Ovary (tissue), 3 donors: ENCODE data around the gene GNAT2.

Experiments used
- CTCF ChIP-seq, 3 donors: fragments of 450-650 bp in 2 of 3; fragments of 200-600 bp in 1 of 3; IDR thresholded peaks; one replicate each; pipeline versions ENCODE4 v1.5.1 to v1.8.0; 2016 to 2022; ENCODE audit warnings: antibody characterized with exemption in 3 of 3, mild to moderate bottlenecking in 1 of 3
- EP300 ChIP-seq: sonication (generic); formaldehyde crosslinking; IDR thresholded peaks from one replicate; pipeline ENCODE4 v1.6.1; 2017; ENCODE audit warnings: antibody characterized with exemption
- POLR2A ChIP-seq: fragments of 450-650 bp; IDR thresholded peaks from one replicate; pipeline ENCODE4 v1.6.1; 2017; ENCODE audit warnings: antibody characterized with exemption, mild to moderate bottlenecking, moderate library complexity
- donor health status: DM: no; HTN: no; CAD: no.

DNA sequence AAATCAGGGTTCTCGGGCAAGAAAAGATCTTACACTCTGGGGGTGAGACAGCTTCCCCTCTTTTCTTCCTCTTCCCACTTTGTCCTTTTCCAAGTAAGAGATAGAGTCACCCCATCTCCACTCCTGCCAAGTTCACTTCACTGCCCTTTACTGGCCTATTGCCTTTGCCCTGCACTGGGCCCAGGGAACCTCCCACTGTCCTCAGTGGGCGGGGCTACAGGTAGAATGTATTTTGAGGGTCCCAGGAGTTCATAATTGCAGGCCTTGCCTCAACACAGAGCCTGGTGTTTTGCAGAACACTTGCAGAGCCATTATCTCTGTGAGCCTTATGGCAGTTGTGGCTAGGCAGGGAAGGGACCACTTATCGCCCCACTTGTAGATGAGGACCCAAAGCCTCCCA, 3.5 kb upstream of the GNAT2 start:
- TF ChIP-seq EP300: no peak
- no peak for TF ChIP-seq POLR2A
- no peak for TF ChIP-seq CTCF (IDR thresholded peaks at IDR 0.05)
